GM23338 (cell line): Measurements from ENCODE around the gene QDPR. TPM values are rescaled to one million over a fixed set of nuclear protein-coding genes. Genes with fewer than 3 reads are reported as not detected.

Source experiments
- ATAC-seq: fragments of 200-7000 bp; cut with Tn5 transposase; 3 replicates; pipeline ENCODE4 v1.9.1; 2020
- DNase-seq: peaks from one replicate; pipeline ENCODE4 v3.0.0-alpha.2; 2015; ENCODE audit warnings: low spot score
- H2AFZ ChIP-seq: fragments of 200-600 bp; sonication (generic); 2 replicates; pipeline ENCODE4 v1.8.0; 2016; ENCODE audit warnings: antibody characterized with exemption, mild to moderate bottlenecking, moderate library complexity
- H3F3A ChIP-seq: fragments of 200-600 bp; sonication (generic); replicated peaks from 2 replicates; pipeline ENCODE4 v1.8.0; 2017; ENCODE audit warnings: antibody characterized with exemption, mixed run types, low read depth
- H3K27ac ChIP-seq: fragments of 200-600 bp; sonication (generic); 2 replicates; pipeline ENCODE4 v1.6.1; 2016; ENCODE audit warnings: low read depth
- H3K27me3 ChIP-seq: fragments of 200-600 bp; sonication (generic); 2 replicates; pipeline ENCODE4 v1.8.0; 2016; ENCODE audit warnings: mild to moderate bottlenecking, mixed run types, moderate library complexity; ENCODE audit not compliant: insufficient read depth
- H3K36me3 ChIP-seq: fragments of 200-600 bp; sonication (generic); 2 replicates; pipeline ENCODE4 v1.8.0; 2016; ENCODE audit warnings: mild to moderate bottlenecking; ENCODE audit not compliant: insufficient read depth
- H3K4me1 ChIP-seq: fragments of 200-600 bp; sonication (generic); 2 replicates; pipeline ENCODE4 v1.8.0; 2016; ENCODE audit warnings: mild to moderate bottlenecking, moderate library complexity; ENCODE audit not compliant: insufficient read depth
- H3K4me2 ChIP-seq: fragments of 200-600 bp; sonication (generic); 2 replicates; pipeline ENCODE4 v1.7.1; 2017; ENCODE audit warnings: mixed run types
- H3K4me3 ChIP-seq: fragments of 200-600 bp; sonication (generic); 2 replicates; pipeline ENCODE4 v1.6.1; 2016; ENCODE audit warnings: mixed run types
- H3K79me2 ChIP-seq: fragments of 200-600 bp; sonication (generic); replicated peaks from 2 replicates; pipeline ENCODE4 v1.8.0; 2017; ENCODE audit warnings: mild to moderate bottlenecking; ENCODE audit not compliant: insufficient read depth
- H3K9me2 ChIP-seq: fragments of 200-600 bp; sonication (generic); 2 replicates; pipeline ENCODE4 v1.8.0; 2017; ENCODE audit not compliant: insufficient read depth
- H4K20me1 ChIP-seq: fragments of 200-600 bp; sonication (generic); replicated peaks from 2 replicates; pipeline ENCODE4 v1.8.0; 2017; ENCODE audit warnings: mild to moderate bottlenecking; ENCODE audit not compliant: insufficient read depth
- H3K27ac Mint-ChIP-seq: 2 replicates; pipeline ENCODE4 v1.8.0; 2020; ENCODE audit warnings: inconsistent platforms, mild to moderate bottlenecking, moderate library complexity, mixed read lengths
- H3K27me3 Mint-ChIP-seq: 3 replicates; pipeline ENCODE4 v1.8.0; 2022; ENCODE audit warnings: low read depth, mild to moderate bottlenecking, moderate library complexity, mixed read lengths, inconsistent platforms; ENCODE audit not compliant: insufficient read depth, poor library complexity
- H3K36me3 Mint-ChIP-seq: 3 replicates; pipeline ENCODE4 v1.8.0; 2021; ENCODE audit warnings: low read depth, mild to moderate bottlenecking, inconsistent platforms, moderate library complexity, mixed read lengths
- H3K4me1 Mint-ChIP-seq: 3 replicates; pipeline ENCODE4 v1.8.0; 2020; ENCODE audit warnings: mild to moderate bottlenecking, inconsistent platforms, mixed read lengths
- H3K4me3 Mint-ChIP-seq: 3 replicates; pipeline ENCODE4 v1.8.0; 2021; ENCODE audit warnings: moderate library complexity, mild to moderate bottlenecking, inconsistent platforms, mixed read lengths
- H3K9me3 Mint-ChIP-seq: 3 replicates; pipeline ENCODE4 v1.8.0; 2020; ENCODE audit warnings: moderate library complexity, mild to moderate bottlenecking, inconsistent platforms, mixed read lengths
- CREB1 ChIP-seq: fragments of 250-450 bp; sonication (Bioruptor Pico); IDR thresholded peaks from 2 replicates; pipeline ENCODE4 v1.5.0; 2020; ENCODE audit warnings: low read depth, mild to moderate bottlenecking, moderate library complexity
- JUNB ChIP-seq: IDR thresholded peaks from one replicate; pipeline ENCODE4 v1.6.1; 2016; ENCODE audit warnings: antibody characterized with exemption; ENCODE audit not compliant: unreplicated experiment
- NANOG ChIP-seq: IDR thresholded peaks from 2 replicates; pipeline ENCODE4 v1.6.1; 2016; ENCODE audit warnings: antibody characterized with exemption, borderline replicate concordance
- STAT1 ChIP-seq: IDR thresholded peaks from one replicate; pipeline ENCODE4 v1.6.1; 2016; ENCODE audit warnings: antibody characterized with exemption; ENCODE audit not compliant: unreplicated experiment
- ZNF114 ChIP-seq: fragments of 250-450 bp; sonication (Bioruptor Pico); IDR thresholded peaks from 2 replicates; pipeline ENCODE4 v1.5.0; 2020; ENCODE audit warnings: mild to moderate bottlenecking, moderate library complexity
- ZNF331 ChIP-seq: fragments of 250-450 bp; sonication (Bioruptor Pico); IDR thresholded peaks from 2 replicates; pipeline ENCODE4 v1.5.0; 2020; ENCODE audit warnings: low read depth, mild to moderate bottlenecking, moderate library complexity
- polyA plus RNA-seq: library from polyadenylated mRNA; unstranded; fragments of >200 nt; fragmentation: Nextera tagmentation; extraction: Ambion mirVana; gene quantifications from 2 replicates; pipeline ENCODE4 v1.2.1, GENCODE V29; 2016
- total RNA-seq: library from RNA; depleted of rRNA; stranded (reverse); fragments of >200 nt; shearing (Covaris generic); gene quantifications from 2 replicates; pipeline ENCODE4 v1.2.3, GENCODE V29; 2014
- TF ChIP-seq, protein P1 (sequence below): IDR thresholded peaks from one replicate; pipeline ENCODE4 v1.6.1; 2018; ENCODE audit warnings: antibody characterized with exemption; ENCODE audit not compliant: unreplicated experiment
- TF ChIP-seq, protein P2 (sequence below): fragments of 250-450 bp; sonication (Bioruptor Pico); IDR thresholded peaks from 2 replicates; pipeline ENCODE4 v1.5.0; 2020; ENCODE audit warnings: mild to moderate bottlenecking, moderate library complexity
- TF ChIP-seq, protein P3 (sequence below): IDR thresholded peaks from 2 replicates; pipeline ENCODE4 v1.6.1; 2016; ENCODE audit warnings: antibody characterized with exemption
- TF ChIP-seq, protein P4 (sequence below), 2 experiments: fragments of 200-600 bp in 1 of 2; sonication (generic) in 1 of 2; conservative IDR thresholded peaks; 2 replicates each; pipeline versions ENCODE4 v1.5.1 to v1.6.1; 2016 to 2017; ENCODE audit warnings: antibody characterized with exemption in 2 of 2, low read depth in 2 of 2, mild to moderate bottlenecking in 2 of 2, moderate library complexity in 1 of 2

Gene QDPR
- total and polyA plus RNA-seq, 2 experiments from 2014 or later, result 31.5 to 42.7 TPM

DNA sequence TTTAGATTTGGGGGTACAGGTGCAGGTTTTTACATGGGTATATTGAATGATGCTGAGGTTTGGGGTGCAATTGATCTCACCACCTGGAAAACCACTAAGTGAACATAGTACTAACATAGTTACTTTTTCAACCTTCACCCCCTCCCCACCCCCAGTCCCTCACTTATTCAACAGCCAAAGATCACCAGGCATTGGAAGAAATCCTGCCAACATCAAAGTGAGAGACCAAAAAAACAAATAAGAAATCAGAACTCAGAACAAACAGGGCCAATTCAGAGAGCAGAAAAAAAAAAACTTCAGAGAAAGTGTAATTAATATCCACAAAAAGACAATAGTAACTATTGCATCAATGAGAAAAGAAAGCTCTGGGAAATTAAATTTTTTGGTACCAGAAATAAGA is 44.6 kb upstream of the QDPR start (continued):
- TF ChIP-seq, protein P1, sequence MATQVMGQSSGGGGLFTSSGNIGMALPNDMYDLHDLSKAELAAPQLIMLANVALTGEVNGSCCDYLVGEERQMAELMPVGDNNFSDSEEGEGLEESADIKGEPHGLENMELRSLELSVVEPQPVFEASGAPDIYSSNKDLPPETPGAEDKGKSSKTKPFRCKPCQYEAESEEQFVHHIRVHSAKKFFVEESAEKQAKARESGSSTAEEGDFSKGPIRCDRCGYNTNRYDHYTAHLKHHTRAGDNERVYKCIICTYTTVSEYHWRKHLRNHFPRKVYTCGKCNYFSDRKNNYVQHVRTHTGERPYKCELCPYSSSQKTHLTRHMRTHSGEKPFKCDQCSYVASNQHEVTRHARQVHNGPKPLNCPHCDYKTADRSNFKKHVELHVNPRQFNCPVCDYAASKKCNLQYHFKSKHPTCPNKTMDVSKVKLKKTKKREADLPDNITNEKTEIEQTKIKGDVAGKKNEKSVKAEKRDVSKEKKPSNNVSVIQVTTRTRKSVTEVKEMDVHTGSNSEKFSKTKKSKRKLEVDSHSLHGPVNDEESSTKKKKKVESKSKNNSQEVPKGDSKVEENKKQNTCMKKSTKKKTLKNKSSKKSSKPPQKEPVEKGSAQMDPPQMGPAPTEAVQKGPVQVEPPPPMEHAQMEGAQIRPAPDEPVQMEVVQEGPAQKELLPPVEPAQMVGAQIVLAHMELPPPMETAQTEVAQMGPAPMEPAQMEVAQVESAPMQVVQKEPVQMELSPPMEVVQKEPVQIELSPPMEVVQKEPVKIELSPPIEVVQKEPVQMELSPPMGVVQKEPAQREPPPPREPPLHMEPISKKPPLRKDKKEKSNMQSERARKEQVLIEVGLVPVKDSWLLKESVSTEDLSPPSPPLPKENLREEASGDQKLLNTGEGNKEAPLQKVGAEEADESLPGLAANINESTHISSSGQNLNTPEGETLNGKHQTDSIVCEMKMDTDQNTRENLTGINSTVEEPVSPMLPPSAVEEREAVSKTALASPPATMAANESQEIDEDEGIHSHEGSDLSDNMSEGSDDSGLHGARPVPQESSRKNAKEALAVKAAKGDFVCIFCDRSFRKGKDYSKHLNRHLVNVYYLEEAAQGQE, result no peak

DNA sequence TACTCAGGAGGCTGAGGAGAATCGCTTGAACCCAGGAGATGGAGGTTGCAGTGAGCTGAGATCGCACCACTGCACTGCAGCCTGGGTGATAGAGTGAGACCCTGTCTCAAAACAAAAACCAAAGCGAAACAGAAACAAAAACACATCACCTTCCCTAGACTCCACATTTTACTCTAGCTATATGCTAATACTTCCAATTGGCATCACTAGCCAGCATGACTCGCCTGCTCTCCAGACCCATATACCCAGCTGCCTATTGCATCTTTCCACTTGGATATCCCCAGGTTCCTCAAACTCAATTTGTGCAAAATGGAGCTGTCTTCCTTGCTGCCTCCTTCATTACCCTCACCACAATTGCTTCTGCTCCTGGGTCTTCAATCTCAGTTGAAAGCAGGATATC is 42.7 kb upstream of the QDPR start:
- Mint-ChIP-seq H3K9me3 (no peaks in the 10 kb centered on the region), H3K27ac (no peak overlapping the region), H3K4me3 (no peak overlapping the region), H3K36me3 (no peaks in the 10 kb centered on the region), H3K4me1 (no peaks in the 10 kb centered on the region; the same call in 2 of the 3 replicates), H3K27me3 (peaks cover 2% of the 10 kb centered on the region)
- Histone ChIP-seq H3K27me3 (no peaks in the 10 kb centered on the region), H3K4me1 (no peaks in the 10 kb centered on the region), H3K36me3 (no peaks in the 10 kb centered on the region), H3K4me2 (no peak overlapping the region), H3K27ac (no peak overlapping the region), H4K20me1 (no peaks in the 10 kb centered on the region), H3K9me2 (no peaks in the 10 kb centered on the region), H3F3A (no peaks in the 10 kb centered on the region), H3K79me2 (no peaks in the 10 kb centered on the region), H3K4me3 (no peak overlapping the region), H2AFZ (no peak overlapping the region)
- ATAC-seq, result no peak
- DNase-seq, result no peak
- TF ChIP-seq, protein P2, sequence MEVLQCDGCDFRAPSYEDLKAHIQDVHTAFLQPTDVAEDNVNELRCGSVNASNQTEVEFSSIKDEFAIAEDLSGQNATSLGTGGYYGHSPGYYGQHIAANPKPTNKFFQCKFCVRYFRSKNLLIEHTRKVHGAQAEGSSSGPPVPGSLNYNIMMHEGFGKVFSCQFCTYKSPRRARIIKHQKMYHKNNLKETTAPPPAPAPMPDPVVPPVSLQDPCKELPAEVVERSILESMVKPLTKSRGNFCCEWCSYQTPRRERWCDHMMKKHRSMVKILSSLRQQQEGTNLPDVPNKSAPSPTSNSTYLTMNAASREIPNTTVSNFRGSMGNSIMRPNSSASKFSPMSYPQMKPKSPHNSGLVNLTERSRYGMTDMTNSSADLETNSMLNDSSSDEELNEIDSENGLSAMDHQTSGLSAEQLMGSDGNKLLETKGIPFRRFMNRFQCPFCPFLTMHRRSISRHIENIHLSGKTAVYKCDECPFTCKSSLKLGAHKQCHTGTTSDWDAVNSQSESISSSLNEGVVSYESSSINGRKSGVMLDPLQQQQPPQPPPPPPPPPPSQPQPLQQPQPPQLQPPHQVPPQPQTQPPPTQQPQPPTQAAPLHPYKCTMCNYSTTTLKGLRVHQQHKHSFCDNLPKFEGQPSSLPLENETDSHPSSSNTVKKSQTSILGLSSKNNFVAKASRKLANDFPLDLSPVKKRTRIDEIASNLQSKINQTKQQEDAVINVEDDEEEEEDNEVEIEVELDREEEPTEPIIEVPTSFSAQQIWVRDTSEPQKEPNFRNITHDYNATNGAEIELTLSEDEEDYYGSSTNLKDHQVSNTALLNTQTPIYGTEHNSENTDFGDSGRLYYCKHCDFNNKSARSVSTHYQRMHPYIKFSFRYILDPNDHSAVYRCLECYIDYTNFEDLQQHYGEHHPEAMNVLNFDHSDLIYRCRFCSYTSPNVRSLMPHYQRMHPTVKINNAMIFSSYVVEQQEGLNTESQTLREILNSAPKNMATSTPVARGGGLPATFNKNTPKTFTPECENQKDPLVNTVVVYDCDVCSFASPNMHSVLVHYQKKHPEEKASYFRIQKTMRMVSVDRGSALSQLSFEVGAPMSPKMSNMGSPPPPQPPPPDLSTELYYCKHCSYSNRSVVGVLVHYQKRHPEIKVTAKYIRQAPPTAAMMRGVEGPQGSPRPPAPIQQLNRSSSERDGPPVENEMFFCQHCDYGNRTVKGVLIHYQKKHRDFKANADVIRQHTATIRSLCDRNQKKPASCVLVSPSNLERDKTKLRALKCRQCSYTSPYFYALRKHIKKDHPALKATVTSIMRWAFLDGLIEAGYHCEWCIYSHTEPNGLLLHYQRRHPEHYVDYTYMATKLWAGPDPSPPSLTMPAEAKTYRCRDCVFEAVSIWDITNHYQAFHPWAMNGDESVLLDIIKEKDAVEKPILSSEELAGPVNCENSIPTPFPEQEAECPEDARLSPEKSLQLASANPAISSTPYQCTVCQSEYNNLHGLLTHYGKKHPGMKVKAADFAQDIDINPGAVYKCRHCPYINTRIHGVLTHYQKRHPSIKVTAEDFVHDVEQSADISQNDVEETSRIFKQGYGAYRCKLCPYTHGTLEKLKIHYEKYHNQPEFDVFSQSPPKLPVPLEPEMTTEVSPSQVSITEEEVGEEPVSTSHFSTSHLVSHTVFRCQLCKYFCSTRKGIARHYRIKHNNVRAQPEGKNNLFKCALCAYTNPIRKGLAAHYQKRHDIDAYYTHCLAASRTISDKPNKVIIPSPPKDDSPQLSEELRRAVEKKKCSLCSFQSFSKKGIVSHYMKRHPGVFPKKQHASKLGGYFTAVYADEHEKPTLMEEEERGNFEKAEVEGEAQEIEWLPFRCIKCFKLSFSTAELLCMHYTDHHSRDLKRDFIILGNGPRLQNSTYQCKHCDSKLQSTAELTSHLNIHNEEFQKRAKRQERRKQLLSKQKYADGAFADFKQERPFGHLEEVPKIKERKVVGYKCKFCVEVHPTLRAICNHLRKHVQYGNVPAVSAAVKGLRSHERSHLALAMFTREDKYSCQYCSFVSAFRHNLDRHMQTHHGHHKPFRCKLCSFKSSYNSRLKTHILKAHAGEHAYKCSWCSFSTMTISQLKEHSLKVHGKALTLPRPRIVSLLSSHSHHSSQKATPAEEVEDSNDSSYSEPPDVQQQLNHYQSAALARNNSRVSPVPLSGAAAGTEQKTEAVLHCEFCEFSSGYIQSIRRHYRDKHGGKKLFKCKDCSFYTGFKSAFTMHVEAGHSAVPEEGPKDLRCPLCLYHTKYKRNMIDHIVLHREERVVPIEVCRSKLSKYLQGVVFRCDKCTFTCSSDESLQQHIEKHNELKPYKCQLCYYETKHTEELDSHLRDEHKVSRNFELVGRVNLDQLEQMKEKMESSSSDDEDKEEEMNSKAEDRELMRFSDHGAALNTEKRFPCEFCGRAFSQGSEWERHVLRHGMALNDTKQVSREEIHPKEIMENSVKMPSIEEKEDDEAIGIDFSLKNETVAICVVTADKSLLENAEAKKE (CRISPR knock-in tag), result no peak
- TF ChIP-seq ZNF331 (no peak), NANOG (no peak), ZNF114 (no peak), JUNB (no peak), STAT1 (no peak), CREB1 (no peak)
- TF ChIP-seq, protein P3, sequence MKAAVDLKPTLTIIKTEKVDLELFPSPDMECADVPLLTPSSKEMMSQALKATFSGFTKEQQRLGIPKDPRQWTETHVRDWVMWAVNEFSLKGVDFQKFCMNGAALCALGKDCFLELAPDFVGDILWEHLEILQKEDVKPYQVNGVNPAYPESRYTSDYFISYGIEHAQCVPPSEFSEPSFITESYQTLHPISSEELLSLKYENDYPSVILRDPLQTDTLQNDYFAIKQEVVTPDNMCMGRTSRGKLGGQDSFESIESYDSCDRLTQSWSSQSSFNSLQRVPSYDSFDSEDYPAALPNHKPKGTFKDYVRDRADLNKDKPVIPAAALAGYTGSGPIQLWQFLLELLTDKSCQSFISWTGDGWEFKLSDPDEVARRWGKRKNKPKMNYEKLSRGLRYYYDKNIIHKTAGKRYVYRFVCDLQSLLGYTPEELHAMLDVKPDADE, result no peak
- TF ChIP-seq, protein P4, sequence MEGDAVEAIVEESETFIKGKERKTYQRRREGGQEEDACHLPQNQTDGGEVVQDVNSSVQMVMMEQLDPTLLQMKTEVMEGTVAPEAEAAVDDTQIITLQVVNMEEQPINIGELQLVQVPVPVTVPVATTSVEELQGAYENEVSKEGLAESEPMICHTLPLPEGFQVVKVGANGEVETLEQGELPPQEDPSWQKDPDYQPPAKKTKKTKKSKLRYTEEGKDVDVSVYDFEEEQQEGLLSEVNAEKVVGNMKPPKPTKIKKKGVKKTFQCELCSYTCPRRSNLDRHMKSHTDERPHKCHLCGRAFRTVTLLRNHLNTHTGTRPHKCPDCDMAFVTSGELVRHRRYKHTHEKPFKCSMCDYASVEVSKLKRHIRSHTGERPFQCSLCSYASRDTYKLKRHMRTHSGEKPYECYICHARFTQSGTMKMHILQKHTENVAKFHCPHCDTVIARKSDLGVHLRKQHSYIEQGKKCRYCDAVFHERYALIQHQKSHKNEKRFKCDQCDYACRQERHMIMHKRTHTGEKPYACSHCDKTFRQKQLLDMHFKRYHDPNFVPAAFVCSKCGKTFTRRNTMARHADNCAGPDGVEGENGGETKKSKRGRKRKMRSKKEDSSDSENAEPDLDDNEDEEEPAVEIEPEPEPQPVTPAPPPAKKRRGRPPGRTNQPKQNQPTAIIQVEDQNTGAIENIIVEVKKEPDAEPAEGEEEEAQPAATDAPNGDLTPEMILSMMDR (conservative IDR thresholded peaks at IDR 0.05; ENCODE audit: low read depth in 2 of 2), result no peak
